GDM1 (cell line): ENCODE measurements around the gene CREBBP.

Experiments used
- DNase-seq: peaks from one replicate; lab custom pipeline; 2025; lab: John Stamatoyannopoulos, UW

CREBBP gene

GRCh38 chr16:3879887-3880564, 487 bp downstream of the CREBBP start:
- peak; percentile 40 for DNase-seq

DNA sequence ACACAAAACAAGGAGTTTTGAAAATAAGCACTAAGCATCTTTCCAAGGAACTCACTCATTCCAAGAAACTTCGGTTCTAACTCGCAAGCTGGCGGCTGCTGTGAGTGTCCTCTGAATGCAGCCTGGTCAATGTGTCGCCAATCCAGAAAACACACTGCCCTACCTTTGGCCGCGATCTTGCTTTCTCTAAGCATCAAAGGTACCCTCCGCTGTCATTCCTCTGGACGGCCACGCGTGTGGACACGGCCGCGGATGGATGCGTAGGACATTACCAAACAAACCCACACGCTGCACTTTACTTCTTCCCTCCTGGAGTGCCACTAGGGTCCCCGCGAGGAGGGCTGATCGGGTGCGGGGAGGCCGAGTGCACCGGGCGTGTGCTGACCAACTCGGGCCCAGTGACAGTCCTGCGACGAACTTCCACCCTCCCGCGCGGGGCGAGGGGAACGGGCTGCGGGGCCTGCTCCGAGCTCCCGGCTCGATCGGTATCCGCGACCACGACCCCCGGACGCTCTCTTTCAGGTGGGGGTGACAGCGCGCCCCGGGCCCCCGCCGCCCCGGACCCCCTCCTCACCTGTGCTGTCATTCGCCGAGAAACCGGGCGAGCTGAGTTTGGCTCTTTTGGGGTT, 1.1 kb downstream of the CREBBP start:
- DNase-seq = no peak

DNA sequence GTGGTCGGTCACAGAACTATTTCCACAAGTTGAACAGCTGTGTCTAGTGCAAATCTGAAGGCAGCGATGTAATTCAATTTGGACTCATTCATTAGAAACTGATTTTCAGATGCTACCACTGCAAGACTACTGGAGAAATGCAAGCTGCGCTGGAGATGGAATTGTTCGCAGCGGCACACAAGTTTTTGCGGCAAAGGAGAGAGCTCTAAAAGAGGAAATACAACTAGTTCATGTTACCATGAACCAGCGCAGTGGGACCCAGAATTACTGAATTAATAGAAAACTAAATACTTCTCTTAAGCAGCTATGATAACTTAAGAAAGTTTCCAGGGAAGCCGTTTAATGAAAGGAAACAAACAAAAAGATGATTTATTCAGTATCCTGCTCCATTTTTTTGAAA, 1.9 kb downstream of the CREBBP start:
- no peak for DNase-seq

GRCh38 chr16:3876695-3877094, 3.8 kb downstream of the CREBBP start:
- no peak for DNase-seq

DNA sequence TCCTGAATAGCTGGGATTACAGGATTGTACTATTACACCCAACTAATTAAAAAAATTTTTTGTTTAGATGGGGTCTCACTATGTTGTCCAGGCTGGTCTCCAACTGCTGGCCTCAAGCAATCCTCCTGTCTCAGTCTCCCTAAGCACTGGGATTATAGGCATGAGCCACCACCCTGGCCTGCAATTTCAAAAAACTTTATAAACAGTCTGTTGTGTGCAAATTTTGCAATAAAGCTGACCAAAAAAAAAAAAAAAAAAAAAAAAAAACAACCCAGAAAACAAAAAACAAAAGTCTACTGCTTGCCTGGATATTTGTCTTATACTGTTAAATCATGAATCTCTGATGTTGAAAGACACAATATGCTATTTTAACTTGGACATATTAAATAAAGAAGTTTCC, 4.4 kb downstream of the CREBBP start:
- no peak for DNase-seq

- no peak for DNase-seq
Measured at GRCh38 chr16:3874794-3875692, 5.5 kb downstream of the CREBBP start.

DNA sequence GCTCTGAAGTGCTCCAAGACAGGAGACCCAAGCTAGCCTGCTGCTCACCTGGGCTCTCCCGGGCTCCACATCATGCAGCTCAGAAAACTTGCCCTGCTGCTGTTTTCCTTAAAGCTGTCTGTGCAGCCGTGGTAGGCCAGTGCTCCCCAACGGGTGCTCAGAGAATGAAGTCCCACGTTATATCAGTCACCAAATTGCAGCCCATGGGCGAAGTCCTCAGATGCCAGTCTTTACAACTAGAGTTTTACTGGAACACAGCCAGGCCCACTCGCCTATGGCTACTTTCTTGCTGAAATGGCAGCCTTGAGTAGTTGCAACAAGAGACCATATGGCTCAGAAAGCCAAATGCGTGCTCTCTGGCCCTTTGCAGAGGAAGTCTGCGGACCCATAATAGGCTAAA, 6.3 kb downstream of the CREBBP start:
- no peak for DNase-seq

DNA sequence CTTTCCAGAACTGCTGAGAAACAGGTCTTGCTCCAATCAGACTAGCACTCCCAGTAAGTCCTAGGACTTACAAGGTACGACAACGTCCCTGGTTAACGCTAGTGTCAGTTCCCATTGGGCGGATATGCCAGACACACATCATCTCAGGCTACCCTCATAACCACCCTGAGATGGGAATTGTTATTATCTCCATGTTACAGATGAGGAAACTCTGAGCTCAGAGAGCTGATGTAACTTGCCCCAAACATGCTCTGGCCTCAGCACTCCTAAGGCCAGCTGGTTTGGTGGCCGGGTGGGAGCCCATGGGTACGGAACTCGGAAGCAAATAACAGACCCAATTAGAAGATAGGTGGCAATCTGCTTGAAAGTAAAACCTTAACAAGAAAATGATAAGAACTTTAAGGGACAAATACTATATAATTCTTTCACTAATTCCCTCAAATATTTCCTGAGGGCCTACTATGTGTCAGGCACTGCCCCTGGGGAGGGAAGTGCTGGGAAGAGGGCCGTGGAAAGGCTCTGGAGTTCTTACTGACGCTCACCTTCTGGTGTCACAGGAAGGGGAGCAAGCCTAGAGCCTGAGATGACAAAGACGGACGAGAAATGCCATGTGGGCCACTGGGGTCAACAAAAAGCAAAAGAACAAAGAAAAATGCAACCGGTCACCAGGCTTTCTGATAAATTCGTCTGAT, 6.9 kb downstream of the CREBBP start:
- DNase-seq = no peak

DNA sequence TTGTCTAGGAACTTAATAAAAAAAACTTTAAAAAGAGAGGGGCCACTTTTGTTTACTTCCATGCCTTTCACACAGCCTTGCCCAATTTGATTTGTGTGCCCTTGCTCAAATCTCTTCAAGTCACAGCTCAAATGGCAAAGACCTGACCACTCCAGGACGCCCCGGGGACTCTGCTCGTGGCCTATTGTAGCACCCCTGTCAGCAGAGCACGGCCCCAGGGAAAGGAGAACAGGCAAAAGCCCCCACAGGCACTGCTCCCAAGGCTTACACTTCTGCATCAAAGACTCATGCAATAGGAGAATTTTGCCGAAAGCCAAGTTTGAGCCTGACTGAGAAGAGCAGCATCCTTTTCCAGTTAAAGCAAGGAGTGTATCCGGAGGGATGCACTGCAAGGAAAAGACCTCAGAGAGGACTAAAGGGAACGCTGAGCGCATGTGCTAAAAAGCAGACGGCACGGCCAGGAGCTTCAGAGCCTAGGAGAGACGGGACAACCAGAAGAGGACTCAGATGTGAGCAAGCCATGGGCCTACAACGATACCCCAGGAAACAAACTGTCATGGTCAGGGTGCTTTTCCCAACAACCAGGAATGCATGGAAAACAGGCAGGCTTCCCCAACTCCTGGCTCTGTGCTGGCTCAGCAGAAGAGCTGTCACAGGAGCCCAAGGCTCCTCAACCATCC, 8.2 kb downstream of the CREBBP start:
- DNase-seq = no peak

DNA sequence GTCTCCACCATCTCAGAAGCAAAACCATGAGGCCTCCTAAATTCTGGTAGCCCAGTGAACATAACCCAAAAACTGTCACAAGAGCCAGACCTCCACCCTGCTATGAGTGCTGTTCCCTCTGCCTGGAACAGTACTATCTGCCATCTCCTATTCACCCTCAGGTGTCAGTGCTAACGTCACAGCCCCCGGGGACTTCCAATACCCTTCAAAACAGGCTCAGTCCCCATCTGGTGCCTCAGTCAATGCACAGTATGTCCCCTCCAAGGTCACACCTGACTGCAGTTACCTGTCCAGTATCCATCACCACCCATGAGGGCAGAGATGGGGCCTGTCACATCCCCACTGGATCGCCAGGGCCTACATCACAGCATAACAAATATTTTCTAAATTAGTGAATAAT, 11.5 kb downstream of the CREBBP start:
- DNase-seq = no peak

- DNase-seq = no peak
Measured at GRCh38 chr16:3868556-3868955, 12.0 kb downstream of the CREBBP start.

GRCh38 chr16:3866703-3867431, 13.6 kb downstream of the CREBBP start:
- no peak for DNase-seq

DNA sequence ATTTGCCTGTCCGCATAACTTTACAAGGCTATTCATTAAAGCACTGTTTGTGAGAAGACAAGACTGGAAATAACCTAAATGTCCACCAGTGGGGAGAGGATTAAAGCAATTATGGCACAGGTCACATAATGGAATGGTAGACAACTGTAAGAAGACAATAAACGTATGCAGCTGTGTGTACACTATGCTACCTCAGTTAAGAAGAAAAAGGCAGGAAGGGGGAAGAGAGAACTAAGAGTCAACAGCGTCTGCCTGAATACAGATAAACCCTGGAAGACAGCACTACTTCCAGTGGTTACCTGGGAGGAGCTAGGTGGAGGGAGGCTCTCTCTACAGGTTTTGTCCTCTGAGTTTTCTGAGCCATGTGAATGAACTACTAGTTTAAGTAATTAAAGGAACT, 15.3 kb downstream of the CREBBP start:
- no peak for DNase-seq

DNA sequence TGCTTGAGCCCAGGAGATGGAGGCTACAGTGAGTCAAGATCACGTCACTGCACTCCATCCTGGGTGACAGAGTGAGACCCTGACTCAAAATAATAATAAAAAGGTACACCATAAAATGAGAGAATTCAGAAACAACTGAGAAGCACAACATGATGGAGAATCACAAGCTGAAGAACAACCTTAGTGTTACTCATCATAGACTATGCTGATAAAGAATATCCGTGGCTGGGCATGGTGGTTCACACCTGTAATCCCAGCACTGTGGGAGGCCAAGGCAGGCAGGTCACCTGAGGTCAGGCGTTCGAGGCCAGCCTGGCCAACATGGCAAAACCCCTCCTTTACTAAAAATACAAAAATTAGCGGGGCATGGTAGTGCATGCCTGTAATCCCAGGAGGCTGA, 16.0 kb downstream of the CREBBP start:
- DNase-seq = no peak

- DNase-seq = no peak
Measured at GRCh38 chr16:3863587-3863986, 16.9 kb downstream of the CREBBP start.

DNA sequence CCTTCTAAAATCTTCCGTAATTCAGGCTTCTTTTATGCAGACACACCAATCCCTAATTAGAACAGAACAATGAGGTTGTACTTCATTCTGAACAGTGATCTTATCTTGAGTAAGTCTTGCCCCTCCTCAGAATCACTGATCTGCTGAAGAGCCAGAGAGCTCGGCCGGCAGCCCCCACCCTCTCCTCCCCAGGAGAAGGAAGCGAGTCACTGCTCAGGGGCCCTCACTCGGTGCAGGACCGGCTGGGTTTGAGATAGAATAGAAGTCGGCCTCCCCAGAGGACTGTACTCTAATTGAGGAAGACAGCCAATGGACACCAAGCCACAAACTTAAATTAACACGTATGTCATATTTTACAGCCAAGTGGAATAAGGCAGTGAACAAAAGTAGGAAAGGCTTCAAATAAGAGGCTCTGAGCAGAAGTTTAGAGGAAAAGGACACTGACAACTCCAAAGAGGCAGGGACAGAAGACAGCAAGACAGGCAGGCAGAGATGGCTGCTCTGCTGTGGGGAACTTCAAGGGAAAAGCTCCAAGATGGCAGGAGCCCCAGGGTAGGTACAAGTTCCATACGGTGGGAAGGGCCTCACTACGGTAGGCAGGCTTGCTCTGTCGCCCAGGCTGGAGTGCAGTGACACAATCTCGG, 18.6 kb downstream of the CREBBP start:
- DNase-seq = peak; percentile 37

- DNase-seq = no peak
Measured at GRCh38 chr16:3859889-3860288, 20.6 kb downstream of the CREBBP start.

- no peak for DNase-seq
Measured at GRCh38 chr16:3858801-3859200, 21.7 kb downstream of the CREBBP start.

DNA sequence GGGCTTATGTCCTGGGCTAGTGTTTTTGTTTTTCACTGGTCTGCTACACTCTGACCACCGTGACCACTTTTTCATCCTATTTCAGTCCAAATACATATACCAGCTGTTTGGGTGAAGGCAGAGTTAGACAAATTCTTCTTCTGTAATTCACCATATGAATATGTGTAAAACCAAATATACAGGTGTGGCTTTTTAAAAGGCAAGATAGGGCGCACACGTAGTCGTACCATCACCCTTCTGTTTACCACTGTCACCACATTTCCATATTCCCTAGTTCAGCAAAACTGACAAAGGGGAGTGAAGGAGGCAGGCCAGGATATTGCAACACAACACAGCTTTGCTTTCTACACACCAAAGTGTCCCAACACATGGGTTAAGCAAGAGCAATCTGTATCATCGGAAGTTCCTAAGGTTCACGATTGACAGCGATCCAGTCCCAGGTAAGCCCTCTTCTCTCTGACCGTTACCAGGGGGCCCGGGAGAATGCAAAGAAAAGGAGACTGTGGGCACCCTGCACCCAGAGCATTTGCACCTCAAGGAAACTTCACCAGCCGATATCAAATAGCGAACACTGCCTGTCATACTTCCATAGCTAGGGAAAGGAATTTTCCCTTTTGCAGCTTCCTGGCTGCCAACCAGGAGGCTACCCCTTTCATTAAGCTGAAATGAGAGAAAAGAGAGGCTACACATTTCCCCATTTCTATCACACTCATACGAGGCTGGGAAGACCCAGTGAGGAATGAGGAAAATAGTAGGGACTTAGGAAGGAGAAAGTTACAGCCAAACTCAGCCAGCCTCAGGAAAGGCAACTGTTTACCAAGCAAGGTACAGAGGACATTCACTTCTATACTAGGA, 23.1 kb downstream of the CREBBP start:
- DNase-seq = no peak
